ENCODE measurements around the gene CTIF.
A peak's percentile ranks its signal among the peaks of the same experiment; 100 is the strongest.
"Not testable (repeated sequence)": the region's sequence is repeated elsewhere in the genome, so short reads cannot be mapped to it uniquely, and the experiment has no call there.

Gene CTIF

GRCh38 chr18:48715711-48716361 lies 177.0 kb downstream of the CTIF start:
- peak; percentile 53 for DNase-seq

DNA sequence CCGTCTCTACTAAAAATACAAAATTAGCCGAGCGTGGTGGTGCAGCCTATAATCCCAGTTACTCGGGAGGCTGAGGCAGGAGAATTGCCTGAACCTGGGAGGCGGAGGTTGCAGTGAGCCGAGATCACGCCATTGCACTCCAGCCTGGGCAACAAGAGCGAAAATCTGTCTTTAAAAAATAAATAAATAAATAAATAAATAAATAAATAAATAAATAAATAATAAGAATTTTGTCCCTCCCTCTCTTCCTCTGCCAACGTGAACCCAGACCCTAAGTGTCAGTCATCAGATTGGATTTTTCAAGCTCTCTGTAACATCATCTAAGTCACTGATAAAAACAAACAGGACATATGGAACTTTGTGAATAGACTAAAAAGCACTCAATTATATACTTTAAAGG lies 178.4 kb downstream of the CTIF start:
- DNase-seq: not testable (repeated sequence)

DNA sequence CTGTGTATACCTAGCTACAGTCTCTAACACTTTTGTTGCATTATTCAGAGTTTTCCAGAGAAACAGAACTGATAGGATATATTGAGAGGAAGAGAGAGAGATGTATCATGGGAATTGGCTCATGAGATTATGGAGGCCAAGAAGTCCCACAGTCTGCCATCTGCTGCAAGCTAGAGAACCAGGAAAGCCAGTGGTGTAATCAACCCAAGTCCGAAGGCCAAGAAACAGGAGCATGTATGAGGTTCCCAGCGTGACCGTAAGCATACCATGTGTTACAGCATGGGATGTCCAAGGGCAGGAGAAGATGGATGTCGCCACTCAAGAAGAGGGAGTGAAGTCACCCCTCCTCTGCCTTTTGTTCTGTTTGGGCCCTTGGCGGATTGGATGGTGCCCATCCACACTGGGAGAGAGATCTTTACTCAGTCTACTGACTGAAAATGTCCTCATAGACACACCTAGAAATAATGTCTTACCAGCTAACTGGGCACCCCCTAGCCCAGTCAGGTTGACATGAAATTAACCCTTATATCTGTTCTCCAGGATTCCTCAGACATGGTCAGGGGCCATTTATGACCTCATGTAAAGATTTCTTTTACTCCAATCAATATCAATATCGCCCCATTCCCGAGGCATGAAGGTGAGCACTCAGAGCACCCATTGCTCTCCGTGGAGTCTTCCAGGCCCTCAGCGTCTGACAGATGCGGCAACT lies 179.6 kb downstream of the CTIF start:
- DNase-seq: no peak

GRCh38 chr18:48719388-48719787 lies 180.6 kb downstream of the CTIF start:
- no peak for DNase-seq

- DNase-seq: no peak
Observed at GRCh38 chr18:48719974-48720654, 181.3 kb downstream of the CTIF start.

DNA sequence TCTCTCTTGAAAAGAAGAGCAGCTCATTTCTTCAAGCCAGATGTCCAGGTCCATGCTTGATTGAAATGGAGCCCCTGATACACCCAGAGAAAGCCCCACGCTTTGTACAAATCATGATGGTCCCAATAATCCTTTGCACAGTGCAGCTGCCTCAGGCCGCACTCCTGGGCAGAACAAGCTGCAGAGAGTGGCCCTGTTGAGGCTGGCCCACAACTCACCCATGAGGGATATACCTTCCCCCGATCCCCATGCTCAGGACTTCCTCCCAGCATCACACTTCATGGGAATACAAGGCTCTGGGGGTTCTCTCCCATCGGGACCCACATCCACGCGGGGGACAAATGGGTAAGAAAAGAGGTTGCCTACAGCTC lies 181.8 kb downstream of the CTIF start:
- no peak for DNase-seq

GRCh38 chr18:48721312-48721711 lies 182.5 kb downstream of the CTIF start:
- DNase-seq: no peak

DNA sequence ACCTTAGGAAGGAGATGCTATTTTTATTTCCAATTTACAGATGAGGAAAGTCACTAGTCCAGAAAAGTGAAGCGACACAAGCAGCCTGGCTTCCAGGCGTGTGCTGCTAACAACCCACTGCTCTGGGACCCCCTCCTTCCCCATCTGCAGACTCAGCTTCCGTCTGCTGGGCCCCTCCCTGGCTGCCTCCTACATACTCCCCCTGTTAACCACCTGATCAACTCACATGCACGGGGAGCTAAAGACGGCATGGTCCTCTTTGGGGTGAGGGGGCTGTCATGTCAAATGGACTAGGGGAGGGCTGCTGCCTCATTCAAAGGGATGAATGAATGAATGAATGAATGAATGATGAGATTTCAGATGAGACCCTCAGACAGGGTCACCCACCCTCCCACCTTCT lies 184.2 kb downstream of the CTIF start:
- DNase-seq: no peak

DNA sequence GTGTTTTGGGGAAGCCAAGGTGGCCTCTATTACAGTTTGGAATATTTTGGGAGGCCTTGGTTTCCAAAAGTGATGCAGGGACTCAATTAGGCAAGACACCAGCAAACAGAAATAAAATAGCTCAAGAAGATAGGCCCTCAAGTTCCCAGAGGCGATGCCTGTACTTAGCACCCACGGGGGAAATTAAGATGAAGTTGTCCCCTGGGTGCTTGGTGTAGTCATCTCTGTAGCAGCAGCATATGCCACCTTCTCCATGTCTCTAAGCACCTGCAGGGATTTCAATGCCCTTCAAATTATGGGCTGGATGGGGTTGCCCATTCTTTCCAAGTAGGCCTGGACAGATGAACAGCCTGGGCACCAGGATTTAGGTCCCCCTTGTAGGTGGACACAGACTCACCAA lies 185.0 kb downstream of the CTIF start:
- DNase-seq: no peak

DNA sequence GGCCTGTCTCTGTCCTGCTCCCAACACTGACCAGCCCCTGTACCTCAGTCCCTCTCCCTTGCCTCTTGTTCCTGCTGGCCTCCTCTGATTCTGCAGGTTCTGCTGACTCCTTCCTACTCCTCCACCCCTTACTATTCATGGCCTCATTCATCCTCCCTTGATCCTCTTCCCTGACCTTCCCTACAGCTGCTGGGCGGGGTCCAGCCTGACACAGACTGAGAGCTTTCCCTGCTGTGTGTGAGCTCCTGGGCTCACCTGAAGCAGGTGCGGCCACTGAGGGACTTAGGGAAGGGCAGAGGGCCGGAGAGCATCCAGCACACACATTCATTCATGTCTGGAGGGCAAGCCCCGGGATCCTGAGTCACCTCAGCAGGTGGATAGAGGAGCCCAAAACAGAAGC lies 185.6 kb downstream of the CTIF start:
- no peak for DNase-seq

- DNase-seq: no peak
Observed at GRCh38 chr18:48724939-48725338, 186.1 kb downstream of the CTIF start.

DNA sequence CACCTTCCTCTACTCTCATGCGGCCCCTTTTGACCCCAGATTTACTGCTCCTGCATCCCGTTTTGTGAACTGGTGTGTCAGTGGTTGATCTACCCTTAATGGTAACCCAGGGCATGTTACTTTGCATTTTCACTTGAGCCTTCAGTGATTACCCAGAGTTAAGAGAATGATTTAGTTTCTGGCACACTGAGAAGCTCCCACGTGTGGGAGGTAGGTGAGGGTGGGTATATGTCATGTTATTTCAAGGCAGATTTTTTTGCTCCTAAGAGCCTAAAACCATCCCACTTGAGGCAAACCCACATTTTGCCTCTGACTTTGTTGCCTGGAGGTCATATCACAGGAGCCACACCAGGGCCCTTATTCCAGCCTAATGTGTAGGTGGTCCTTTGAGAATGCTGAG lies 186.7 kb downstream of the CTIF start:
- DNase-seq: no peak

DNA sequence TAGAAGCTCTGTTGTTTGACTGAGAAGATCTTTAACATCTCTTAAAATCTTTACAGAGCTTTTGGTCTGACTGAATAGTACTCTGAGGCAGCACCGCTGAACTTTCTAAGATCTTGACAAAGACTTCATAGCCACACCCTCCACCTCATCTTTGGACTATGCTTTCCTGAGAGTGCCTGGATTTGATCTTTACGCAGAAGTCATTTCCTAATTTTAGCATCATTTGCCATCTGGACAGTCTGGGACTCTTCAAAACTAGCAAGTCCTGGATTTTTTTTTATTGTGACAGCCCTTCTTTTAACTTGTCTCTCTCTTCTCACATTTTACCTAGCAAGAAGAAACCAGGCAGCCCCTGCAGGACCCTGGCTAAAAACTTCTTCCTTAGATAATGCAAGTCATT lies 188.8 kb downstream of the CTIF start:
- no peak for DNase-seq

DNA sequence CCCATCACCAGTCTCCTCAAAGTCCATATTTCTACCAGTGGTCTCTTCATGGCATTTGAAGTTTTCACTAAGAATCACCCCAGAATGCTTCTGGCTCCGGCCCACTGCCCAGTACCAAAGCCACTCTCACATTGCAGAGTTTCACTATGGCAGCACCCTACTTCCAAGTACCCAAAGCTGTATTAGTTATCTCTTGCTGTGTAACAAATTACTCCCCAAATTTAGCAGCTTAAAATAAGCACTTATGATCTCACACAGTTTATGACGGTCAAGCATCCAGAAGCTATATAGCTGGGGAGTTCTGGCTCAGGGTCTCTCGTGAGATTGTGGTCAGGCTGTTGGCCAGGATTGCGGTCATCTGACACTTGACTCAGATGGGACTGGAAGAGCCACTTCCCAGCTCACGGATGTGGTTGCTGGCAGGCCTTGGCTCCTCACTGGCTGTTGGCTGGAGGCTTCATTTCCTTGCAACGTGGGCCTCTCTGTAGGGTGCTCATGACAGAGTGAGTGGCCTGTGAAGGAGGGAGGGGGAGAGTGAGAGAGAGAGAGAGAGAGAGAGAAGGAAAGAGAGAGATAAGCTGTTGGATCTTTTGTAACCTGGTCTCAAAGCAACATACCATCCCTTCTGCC lies 189.5 kb downstream of the CTIF start:
- no peak for DNase-seq

DNA sequence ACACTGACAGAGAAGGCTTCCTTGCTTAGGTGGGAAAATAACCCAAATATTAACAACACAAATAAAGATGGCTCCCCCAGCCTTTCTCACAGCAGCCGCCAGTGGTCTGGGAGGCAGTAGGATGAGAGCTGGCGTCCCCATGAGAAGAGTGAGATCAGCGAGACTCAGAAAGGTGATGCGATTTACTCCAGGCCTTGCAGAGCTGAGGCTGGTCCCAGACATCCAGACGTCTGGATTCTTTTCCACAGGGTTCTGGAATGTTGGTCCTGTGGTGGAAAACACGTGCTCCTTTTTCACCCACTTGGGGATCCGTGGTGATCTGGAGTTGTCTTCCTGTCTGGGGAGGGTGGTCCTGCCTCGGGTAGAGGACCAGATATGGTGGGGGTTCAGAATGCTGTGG lies 190.6 kb downstream of the CTIF start:
- DNase-seq: no peak

DNA sequence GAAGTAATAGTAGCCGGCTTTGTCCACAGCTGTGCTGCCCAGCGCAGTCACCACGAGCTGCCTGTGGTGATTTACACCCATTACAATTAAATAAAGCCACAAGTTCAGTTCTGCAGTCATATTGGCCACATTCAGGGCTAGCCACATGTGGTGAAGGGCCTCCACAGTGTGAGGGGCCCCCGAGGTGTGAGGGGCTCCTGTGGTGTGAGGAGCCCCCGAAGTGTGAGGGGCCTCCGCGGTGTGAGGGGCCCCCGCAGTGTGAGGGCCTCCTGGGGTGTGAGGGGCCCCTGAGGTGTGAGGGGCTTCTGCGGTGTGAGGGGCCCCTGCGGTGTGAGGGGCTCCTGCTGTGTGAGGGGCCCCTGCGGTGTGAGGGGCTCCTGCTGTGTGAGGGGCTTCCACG lies 191.2 kb downstream of the CTIF start:
- no peak for DNase-seq

GRCh38 chr18:48732767-48733424 lies 194.1 kb downstream of the CTIF start:
- DNase-seq: no peak

- DNase-seq: no peak
Observed at GRCh38 chr18:48733643-48734253, 194.9 kb downstream of the CTIF start.

- no peak for DNase-seq
Observed at GRCh38 chr18:48734460-48734859, 195.6 kb downstream of the CTIF start.

DNA sequence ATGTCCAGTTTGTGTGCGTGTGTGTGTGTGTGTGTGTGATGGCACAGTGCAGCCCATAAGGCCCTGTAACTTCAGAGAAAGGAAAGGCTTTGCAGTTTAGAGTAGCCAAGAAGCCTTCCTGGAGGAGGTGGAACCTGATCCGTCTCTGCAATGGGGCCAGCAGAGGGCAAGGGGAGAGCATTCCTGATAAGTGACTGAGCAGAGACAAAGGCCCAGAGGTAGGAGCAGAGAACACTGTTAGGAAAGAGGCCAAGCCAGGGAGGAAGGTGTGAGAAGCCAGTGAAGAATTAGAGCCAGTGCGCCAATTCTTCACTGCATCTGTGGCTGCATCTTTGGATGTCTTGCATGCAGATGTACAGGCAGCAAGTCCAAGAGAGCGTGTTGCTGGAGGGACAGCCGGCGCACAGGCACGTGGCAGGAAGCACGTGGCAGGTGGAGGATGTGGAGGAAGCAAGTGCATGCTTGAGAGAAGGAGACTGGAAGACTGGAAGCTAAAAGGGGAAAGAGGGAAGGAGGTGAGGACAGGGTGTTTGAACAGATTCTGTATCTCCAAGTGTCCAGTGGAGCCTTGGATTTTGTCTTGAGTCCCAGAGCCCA lies 196.3 kb downstream of the CTIF start:
- no peak for DNase-seq

DNA sequence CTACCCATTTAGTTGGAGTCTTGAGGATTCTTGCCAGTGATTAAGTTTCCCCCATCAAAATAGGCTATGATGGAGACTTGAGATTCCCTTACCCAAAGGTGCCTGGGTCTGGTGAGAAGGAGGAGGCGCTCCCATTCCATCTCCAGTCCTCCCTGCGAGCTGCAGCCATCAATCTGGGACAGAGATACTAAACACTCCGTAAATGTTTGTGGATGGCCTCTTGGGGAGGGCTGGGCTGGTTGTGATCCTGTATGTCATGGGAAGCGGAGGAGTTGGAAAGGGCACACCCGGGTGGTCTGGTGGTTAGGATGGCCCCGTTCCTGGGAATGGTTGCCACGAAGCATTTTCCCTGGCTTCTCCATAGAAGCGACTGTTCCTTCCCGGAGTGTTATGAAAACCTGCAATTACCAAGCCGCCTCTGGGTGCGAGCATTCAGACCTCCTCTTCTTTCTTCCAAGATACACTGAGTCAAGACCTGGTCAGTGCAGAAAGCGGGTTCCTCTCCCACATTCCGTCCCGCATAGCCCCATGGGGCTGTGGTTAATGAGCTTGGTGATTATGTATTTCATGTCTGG lies 196.9 kb downstream of the CTIF start:
- DNase-seq: no peak

Data from SIG-M5 (cell line).